Mesenchymal stem cell (in vitro differentiated cells and primary cell): ENCODE data around the gene GLT8D1. TPM values are rescaled to one million over a fixed set of nuclear protein-coding genes. Genes with fewer than 3 reads are reported as not detected.
A peak's percentile ranks its signal among the peaks of the same experiment; 100 is the strongest.

ENCODE experiments used
- DNase-seq: peaks from one replicate; pipeline ENCODE4 v3.0.0-alpha.2; 2013
- H2AFZ ChIP-seq: one replicate; pipeline ENCODE4 v1.6.1; 2013; ENCODE audit warnings: low read depth, mild to moderate bottlenecking, control low read depth, inconsistent platforms, low read length, moderate library complexity
- H2AK5ac ChIP-seq: 2 replicates; pipeline ENCODE4 v1.6.1; 2013; ENCODE audit warnings: low read length, moderate library complexity, mild to moderate bottlenecking, inconsistent platforms; ENCODE audit not compliant: severe bottlenecking
- H2BK120ac ChIP-seq: one replicate; pipeline ENCODE4 v1.6.1; 2013; ENCODE audit warnings: low read depth, mild to moderate bottlenecking, inconsistent platforms, low read length, moderate library complexity
- H2BK12ac ChIP-seq, 2 experiments: one replicate each; pipeline ENCODE4 v1.6.1; 2013; ENCODE audit warnings: inconsistent platforms in 2 of 2, low read length in 2 of 2, mild to moderate bottlenecking in 2 of 2, moderate library complexity in 2 of 2, control low read depth in 1 of 2
- H2BK15ac ChIP-seq: one replicate; pipeline ENCODE4 v1.6.1; 2013; ENCODE audit warnings: mild to moderate bottlenecking, low read depth, inconsistent platforms; ENCODE audit not compliant: poor library complexity, severe bottlenecking
- H2BK5ac ChIP-seq: 2 replicates; pipeline ENCODE4 v1.6.1; 2013; ENCODE audit warnings: low read depth, mild to moderate bottlenecking, low read length, control low read depth, inconsistent platforms; ENCODE audit not compliant: poor library complexity, severe bottlenecking
- H3K14ac ChIP-seq, 2 experiments: one replicate each; pipeline ENCODE4 v1.6.1; 2013; ENCODE audit warnings: inconsistent platforms in 2 of 2, low read length in 2 of 2, control low read depth in 1 of 2, mild to moderate bottlenecking in 1 of 2, moderate library complexity in 1 of 2
- H3K18ac ChIP-seq, 2 experiments: one replicate each; pipeline ENCODE4 v1.6.1; 2013; ENCODE audit warnings: inconsistent platforms in 2 of 2, low read length in 2 of 2, control low read depth in 1 of 2, low read depth in 1 of 2, mild to moderate bottlenecking in 1 of 2
- H3K23ac ChIP-seq, 2 experiments: one replicate each; pipeline ENCODE4 v1.6.1; 2013; ENCODE audit warnings: inconsistent platforms in 2 of 2, low read length in 2 of 2, mild to moderate bottlenecking in 2 of 2, moderate library complexity in 2 of 2, control low read depth in 1 of 2
- H3K27ac ChIP-seq: 2 replicates; pipeline ENCODE4 v1.5.1; 2013; ENCODE audit warnings: mild to moderate bottlenecking, moderate library complexity, low read length, control low read depth, inconsistent platforms; ENCODE audit not compliant: poor library complexity, severe bottlenecking
- H3K27me3 ChIP-seq, 2 experiments: 2 replicates each; pipeline versions ENCODE4 v1.6.1 to v1.7.0; 2013; ENCODE audit warnings: low read length in 2 of 2, mild to moderate bottlenecking in 2 of 2, moderate library complexity in 2 of 2, control low read depth in 1 of 2, inconsistent platforms in 1 of 2; ENCODE audit not compliant: control insufficient read depth in 1 of 2, insufficient read depth in 1 of 2
- H3K36me3 ChIP-seq, 2 experiments: 2 replicates each; pipeline versions ENCODE4 v1.6.1 to v1.7.0; 2013; ENCODE audit warnings: low read length in 2 of 2, control low read depth in 1 of 2, inconsistent platforms in 1 of 2, low read depth in 1 of 2, mild to moderate bottlenecking in 1 of 2; ENCODE audit not compliant: insufficient read depth in 2 of 2, control insufficient read depth in 1 of 2
- H3K4ac ChIP-seq, 2 experiments: one replicate each; pipeline ENCODE4 v1.6.1; 2013; ENCODE audit warnings: inconsistent platforms in 2 of 2, low read length in 2 of 2, mild to moderate bottlenecking in 2 of 2, moderate library complexity in 2 of 2, control low read depth in 1 of 2, low read depth in 1 of 2
- H3K4me1 ChIP-seq: 2 replicates; pipeline ENCODE4 v1.6.1; 2013; ENCODE audit warnings: low read depth, low read length, control low read depth; ENCODE audit not compliant: control insufficient read depth, insufficient read depth
- H3K4me2 ChIP-seq: 2 replicates; pipeline ENCODE4 v1.6.1; 2013; ENCODE audit warnings: low read length, mild to moderate bottlenecking, inconsistent platforms; ENCODE audit not compliant: poor library complexity, severe bottlenecking
- H3K4me3 ChIP-seq, 2 experiments: 2 replicates each; pipeline versions ENCODE4 v1.5.1 to v1.7.0; 2013; ENCODE audit warnings: low read length in 2 of 2, mild to moderate bottlenecking in 2 of 2, control low read depth in 1 of 2, low read depth in 1 of 2; ENCODE audit not compliant: insufficient read depth in 1 of 2
- H3K79me1 ChIP-seq: replicated peaks from 2 replicates; pipeline ENCODE4 v1.6.1; 2013; ENCODE audit warnings: mild to moderate bottlenecking, control low read depth, low read length, inconsistent platforms; ENCODE audit not compliant: poor library complexity, severe bottlenecking
- H3K9ac ChIP-seq: 2 replicates; pipeline ENCODE4 v1.7.0; 2013; ENCODE audit warnings: mild to moderate bottlenecking, low read length, moderate library complexity
- H3K9me3 ChIP-seq: 2 replicates; pipeline ENCODE4 v1.7.0; 2013; ENCODE audit warnings: mild to moderate bottlenecking, low read length; ENCODE audit not compliant: control insufficient read depth
- H4K8ac ChIP-seq: one replicate; pipeline ENCODE4 v1.6.1; 2013; ENCODE audit warnings: inconsistent platforms, mild to moderate bottlenecking, low read length, moderate library complexity
- H4K91ac ChIP-seq: one replicate; pipeline ENCODE4 v1.6.1; 2013; ENCODE audit warnings: mild to moderate bottlenecking, low read length, inconsistent platforms
- WGBS: methylation state at CpG from one replicate; pipeline ENCODE4 v1.1.7; 2013; ENCODE audit warnings: mixed read lengths; 5-methylcytosine and 5-hydroxymethylcytosine counted together
- small RNA-seq: library from polyadenylated mRNA; stranded (forward); fragments of <200 nt; extraction: miRNeasy Mini kit (QIAGEN cat#:217004); gene quantifications from one replicate; pipeline ENCODE3, GENCODE V24; 2013; ENCODE audit warnings: low read depth

The GLT8D1 gene

GRCh38 chr3:52645549-52645948 lies 60.0 kb downstream of the GLT8D1 start:
- H3K4me3 ChIP-seq: no peak overlapping the region

More at GRCh38 chr3:52645549-52645948, 60.0 kb downstream of the GLT8D1 start:
- Histone ChIP-seq H4K91ac (no peak overlapping the region), H2BK12ac (no peak overlapping the region), H3K27ac (no peak overlapping the region), H3K79me1 (peaks cover 11% of the 10 kb centered on the region), H3K4me1 (no peaks in the 10 kb centered on the region), H3K18ac (no peak overlapping the region), H3K14ac (no peak overlapping the region), H2AFZ (no peak overlapping the region), H3K27me3 (no peaks in the 10 kb centered on the region), H2BK15ac (no peak overlapping the region), H3K36me3 (peaks cover 25 to 87% of the 10 kb centered on the region in 2 experiments), H2BK5ac (no peak overlapping the region), H2AK5ac (no peak overlapping the region), H4K8ac (no peak overlapping the region), H3K4ac (no peak overlapping the region), H3K9me3 (no peaks in the 10 kb centered on the region), H3K4me2 (no peak overlapping the region), H3K9ac (no peak overlapping the region), H3K23ac (no peak overlapping the region), H2BK120ac (no peak overlapping the region)
- 91% methylated on average over 6 of the region's 6 CpGs for whole genome bisulfite sequencing
- DNase-seq: no peak

Small RNA genes lying within 50 kb of the gene (small RNA-seq; reads per million reads assigned to genes)
- gene AC006254.2 (not detected), gene RF00569 (3,259 reads per million, percentile 99 among the genes with 10 or more reads in this experiment), gene RF01183 (not detected), gene SNORD19 (1.7 reads per million), gene SNORD19B (not detected), gene SNORD69 (2,650 reads per million, percentile 99 among the genes with 10 or more reads in this experiment)
